D721Med (cell line): ENCODE data around the gene CA10.

ENCODE experiments used
- DNase-seq: peaks from one replicate; pipeline ENCODE4 v3.0.0; 2011; ENCODE audit warnings: low spot score; ENCODE audit not compliant: insufficient read length
- FAIRE-seq: peaks from 2 replicates; lab custom pipeline; 2011; peaks lifted over from hg19 to GRCh38; lab: Jason Lieb, UNC
- TF ChIP-seq, protein P1 (sequence below): IDR thresholded peaks from 2 replicates; pipeline ENCODE4 v1.5.1; 2012; ENCODE audit warnings: mild to moderate bottlenecking, control low read depth; ENCODE audit not compliant: insufficient read depth; ENCODE audit errors: missing control alignments

Gene CA10

DNA sequence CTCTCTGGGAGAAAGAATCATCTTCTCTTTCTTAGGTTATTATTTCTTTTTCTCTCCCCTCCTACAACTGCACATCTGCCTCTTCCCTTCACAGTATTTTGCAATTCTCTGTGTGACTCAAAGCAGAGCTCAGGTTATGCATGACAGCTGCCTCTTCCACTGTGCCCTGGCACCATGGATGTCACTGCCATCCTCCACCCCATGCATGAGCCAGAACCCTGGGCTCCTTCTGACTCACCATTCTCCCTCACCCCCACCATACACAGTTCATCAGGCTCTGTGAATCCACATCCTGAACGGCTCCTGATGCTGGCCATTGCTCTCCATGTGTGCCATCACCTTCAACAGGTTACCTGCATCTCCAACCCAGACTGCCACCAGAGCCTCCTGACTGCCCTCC is 23.9 kb downstream of the CA10 start:
- TF ChIP-seq, protein P1, sequence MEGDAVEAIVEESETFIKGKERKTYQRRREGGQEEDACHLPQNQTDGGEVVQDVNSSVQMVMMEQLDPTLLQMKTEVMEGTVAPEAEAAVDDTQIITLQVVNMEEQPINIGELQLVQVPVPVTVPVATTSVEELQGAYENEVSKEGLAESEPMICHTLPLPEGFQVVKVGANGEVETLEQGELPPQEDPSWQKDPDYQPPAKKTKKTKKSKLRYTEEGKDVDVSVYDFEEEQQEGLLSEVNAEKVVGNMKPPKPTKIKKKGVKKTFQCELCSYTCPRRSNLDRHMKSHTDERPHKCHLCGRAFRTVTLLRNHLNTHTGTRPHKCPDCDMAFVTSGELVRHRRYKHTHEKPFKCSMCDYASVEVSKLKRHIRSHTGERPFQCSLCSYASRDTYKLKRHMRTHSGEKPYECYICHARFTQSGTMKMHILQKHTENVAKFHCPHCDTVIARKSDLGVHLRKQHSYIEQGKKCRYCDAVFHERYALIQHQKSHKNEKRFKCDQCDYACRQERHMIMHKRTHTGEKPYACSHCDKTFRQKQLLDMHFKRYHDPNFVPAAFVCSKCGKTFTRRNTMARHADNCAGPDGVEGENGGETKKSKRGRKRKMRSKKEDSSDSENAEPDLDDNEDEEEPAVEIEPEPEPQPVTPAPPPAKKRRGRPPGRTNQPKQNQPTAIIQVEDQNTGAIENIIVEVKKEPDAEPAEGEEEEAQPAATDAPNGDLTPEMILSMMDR, result no peak
- FAIRE-seq, result no peak
- DNase-seq, result no peak

DNA sequence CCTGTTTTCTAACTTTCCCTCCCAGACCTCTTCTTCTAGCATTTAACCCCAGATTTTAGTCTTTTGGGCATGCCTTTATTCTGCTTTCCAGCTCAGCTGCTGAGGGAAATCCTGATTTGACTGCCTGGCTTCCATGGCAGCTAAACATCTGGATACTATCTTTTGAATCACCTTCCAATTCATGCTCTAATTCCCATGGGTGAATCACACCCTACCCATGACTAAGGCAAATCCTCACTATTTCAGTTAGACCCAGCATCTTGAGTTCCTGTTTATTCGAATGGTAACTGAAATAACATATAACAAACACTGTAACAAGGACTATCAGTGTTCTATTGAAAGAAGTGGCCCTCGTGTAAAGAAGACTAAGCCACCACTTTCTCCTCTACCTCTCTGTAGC is 29.8 kb downstream of the CA10 start:
- no peak for DNase-seq
- FAIRE-seq, result no peak
- TF ChIP-seq, protein P1, result no peak

DNA sequence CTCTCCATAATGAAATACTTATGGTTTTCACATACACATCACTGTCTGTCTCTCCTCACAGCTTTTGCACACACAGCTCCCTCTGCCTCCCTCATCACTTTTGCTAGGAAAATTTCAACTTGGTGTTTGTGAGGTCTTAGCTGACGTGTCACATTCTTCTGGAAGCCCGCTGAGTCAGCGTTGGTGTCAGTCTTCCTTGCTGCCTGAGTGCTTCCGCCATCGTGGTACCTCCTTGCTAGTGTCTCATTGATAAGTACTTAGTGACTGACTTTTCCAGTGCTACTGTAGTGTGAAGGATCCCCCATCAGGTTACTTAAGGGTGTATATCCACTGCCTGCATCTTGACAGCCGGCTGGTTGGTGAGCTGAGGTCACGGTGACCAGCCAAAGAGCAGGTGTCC is 33.5 kb downstream of the CA10 start:
- FAIRE-seq, result no peak
- TF ChIP-seq, protein P1, result no peak
- DNase-seq, result no peak

DNA sequence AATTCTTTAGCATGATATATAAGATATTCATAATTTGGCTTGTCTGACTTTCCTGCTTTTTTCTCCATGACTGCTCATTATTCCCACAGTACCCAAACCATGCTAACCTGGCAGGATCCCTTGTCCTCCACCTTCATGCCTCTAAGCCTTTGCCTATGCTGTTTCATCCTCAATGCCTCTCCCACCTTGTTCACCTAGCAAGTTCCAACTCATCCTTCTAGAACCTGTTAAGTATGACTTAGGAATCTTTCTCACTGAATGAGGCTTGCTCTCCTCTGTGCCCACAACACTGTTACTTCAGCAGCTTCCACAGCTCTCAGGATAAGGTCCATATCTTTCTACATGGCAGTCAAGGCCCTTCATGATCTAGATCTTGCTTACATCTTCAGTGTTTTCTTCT is 34.0 kb downstream of the CA10 start:
- no peak for FAIRE-seq
- no peak for DNase-seq
- TF ChIP-seq, protein P1, result no peak

DNA sequence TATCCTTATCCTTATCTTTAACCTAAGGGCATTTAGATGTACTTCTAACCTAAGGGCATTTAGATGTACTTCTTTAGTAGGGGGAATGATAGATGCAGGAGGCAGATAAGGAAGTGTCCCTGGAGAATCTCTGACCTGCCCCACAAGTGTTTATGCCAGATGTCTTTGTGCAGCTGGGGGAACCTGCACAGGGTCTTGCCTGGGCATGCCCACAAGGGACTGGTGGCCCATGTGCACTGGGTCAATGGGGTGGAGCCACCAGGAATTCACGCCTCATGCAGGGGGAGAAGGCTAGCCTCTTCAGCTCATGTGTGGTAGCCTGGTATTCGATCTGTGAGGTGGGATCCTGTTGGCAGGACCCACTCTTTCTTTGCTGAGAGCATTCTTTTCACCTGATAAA is 38.0 kb downstream of the CA10 start:
- TF ChIP-seq, protein P1, result no peak
- DNase-seq, result no peak
- no peak for FAIRE-seq

DNA sequence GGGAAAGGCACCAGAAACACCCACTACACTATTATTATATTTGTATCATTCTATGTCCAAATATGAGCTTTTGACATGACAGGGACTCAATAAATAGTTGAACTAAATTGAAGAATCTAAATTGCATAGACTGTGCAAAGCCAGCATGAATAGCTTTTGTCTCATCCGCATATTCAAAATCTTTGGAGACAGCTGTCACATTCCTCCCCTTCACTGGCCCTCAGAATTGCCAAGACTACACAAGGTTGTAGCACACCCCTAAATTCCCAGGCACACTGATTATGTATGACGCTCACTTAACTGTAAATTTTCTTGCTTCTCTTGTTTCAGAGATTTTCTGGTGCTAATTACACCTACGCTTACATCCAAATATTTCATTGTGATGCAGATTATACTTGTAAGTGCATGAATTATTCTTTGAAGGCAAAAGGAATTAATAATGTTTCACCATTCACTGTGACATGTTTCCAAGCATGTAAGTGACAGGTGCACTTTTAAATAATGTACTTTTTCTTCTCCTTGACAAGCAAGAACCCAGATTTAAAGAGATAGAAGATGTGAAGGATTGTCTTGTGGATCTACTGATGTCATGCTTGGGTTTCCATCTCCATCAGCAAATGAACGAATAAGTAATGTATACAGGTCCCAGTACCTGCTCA is 47.5 kb downstream of the CA10 start:
- no peak for DNase-seq
- TF ChIP-seq, protein P1, result no peak
- no peak for FAIRE-seq

DNA sequence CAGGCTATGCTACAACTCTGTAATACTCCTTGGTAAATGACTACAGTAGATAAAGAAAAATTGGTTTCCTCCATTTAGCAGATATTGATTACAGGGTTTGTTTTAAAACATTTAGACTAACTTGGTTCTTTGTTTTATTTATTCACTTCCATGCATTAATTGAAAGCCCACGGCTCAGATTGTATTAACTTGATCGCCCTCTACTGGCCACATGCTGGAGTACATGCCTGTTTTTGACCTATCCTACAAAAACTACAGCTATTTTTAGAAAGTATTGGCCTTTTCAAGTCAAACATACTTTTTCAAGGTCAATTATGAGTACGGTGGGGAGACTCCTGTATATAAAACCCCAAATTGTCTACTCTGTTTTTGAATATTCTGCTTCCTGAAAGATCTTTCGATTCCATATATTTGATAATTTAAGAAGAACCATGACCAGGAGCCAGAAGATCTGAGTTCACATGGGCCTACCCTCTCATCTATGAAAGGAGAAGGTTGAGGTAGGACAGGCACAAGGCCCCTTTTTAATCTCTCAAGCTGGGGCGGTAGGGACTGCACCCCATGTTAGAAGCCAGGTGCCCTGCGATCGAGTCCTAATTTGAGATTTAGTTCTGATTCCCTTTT is 51.8 kb downstream of the CA10 start:
- DNase-seq (peak; percentile 31), FAIRE-seq (peak; percentile 70)
- TF ChIP-seq, protein P1, result peak; percentile 96
